GM12801 (cell line): Measurements from ENCODE around the gene SEZ6L.

ENCODE experiments used
- CTCF ChIP-seq: IDR thresholded peaks from one replicate; pipeline ENCODE4 v1.5.1; 2011; ENCODE audit warnings: control low read depth; ENCODE audit not compliant: insufficient read length; ENCODE audit errors: extremely low read depth

Gene SEZ6L

GRCh38 chr22:26354707-26355106 lies 185.4 kb downstream of the SEZ6L start:
- no peak for TF ChIP-seq CTCF

- TF ChIP-seq CTCF, result no peak
These were observed 188.0 kb downstream of the SEZ6L start for GRCh38 chr22:26357281-26357680.

- no peak for TF ChIP-seq CTCF
These were observed 188.6 kb downstream of the SEZ6L start for GRCh38 chr22:26357813-26358212.

- TF ChIP-seq CTCF, result no peak
These were observed 189.9 kb downstream of the SEZ6L start for GRCh38 chr22:26359156-26359555.

GRCh38 chr22:26360169-26360885 lies 191.1 kb downstream of the SEZ6L start:
- peak; percentile 25 for TF ChIP-seq CTCF

- TF ChIP-seq CTCF, result no peak
These were observed 193.2 kb downstream of the SEZ6L start for GRCh38 chr22:26362471-26362870.

GRCh38 chr22:26364066-26365015 lies 195.1 kb downstream of the SEZ6L start:
- no peak for TF ChIP-seq CTCF
